ENCODE measurements around the gene DCDC1.

DNA sequence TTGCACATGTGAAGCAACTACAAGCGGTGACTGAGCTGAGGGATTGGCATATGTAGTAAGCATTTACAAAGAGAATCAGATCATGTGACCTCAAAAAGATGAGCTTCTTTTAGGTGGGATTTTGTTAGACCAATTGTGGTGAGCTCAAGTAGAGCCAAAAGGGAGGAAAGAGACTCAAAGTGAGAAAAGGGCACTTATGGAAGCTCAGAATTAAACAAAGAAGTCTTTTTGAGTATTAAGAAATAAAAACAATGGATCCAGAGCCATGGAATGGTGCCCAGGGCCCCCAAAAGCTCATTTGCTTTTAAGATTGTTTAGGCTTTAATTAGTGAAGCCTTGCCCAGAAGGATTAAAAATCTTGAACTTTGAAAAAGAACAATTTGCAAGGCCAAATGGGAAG is 536.7 kb downstream of the DCDC1 start:
- TF ChIP-seq POLR2A (IDR thresholded peaks at IDR 0.05; ENCODE audit: extremely low read depth, insufficient read length) (no peak), MYC (IDR thresholded peaks at IDR 0.05; ENCODE audit: low read depth, low read length) (no peak)
- TF ChIP-seq, protein P1, sequence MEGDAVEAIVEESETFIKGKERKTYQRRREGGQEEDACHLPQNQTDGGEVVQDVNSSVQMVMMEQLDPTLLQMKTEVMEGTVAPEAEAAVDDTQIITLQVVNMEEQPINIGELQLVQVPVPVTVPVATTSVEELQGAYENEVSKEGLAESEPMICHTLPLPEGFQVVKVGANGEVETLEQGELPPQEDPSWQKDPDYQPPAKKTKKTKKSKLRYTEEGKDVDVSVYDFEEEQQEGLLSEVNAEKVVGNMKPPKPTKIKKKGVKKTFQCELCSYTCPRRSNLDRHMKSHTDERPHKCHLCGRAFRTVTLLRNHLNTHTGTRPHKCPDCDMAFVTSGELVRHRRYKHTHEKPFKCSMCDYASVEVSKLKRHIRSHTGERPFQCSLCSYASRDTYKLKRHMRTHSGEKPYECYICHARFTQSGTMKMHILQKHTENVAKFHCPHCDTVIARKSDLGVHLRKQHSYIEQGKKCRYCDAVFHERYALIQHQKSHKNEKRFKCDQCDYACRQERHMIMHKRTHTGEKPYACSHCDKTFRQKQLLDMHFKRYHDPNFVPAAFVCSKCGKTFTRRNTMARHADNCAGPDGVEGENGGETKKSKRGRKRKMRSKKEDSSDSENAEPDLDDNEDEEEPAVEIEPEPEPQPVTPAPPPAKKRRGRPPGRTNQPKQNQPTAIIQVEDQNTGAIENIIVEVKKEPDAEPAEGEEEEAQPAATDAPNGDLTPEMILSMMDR (IDR thresholded peaks at IDR 0.05; ENCODE audit: low read depth, low read length) = no peak
